ENCODE results near the gene TIFAB. TPM values are rescaled to one million over a fixed set of nuclear protein-coding genes. Genes with fewer than 3 reads are reported as not detected.

TIFAB gene
- total RNA-seq, 1 experiment from 2014 or later, result not detected

DNA sequence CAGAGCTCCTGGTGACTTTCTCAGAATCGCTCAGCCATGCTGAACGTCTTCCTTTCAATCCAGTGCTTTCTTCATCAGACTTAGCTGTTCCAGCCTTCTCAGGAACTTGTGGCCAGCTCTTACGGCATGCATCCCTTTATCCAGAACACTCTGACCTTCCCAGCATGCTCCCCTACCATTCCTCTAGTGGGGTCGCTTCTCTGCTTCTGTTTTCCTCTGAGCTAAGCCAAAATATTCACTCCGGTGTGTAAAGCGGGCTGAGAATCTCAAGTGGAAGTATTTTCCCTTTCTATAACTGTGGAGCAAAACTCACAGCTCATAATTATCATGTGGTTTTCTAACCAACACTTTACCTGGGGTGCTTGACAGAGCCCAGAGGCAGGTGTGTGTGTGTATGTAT, 11.2 kb downstream of the TIFAB start:
- H3K9me2 ChIP-seq (ENCODE audit: insufficient read depth), result no peaks in the 10 kb centered on the region
- BruUV-seq (replicated peaks), result no TSS peak
- H3K79me2 ChIP-seq (ENCODE audit: insufficient read depth, low read length), result no peaks in the 10 kb centered on the region
- intact Hi-C loops (cut with micrococcal nuclease), result no loop called here
- no peak overlapping the region for H3K27ac ChIP-seq (ENCODE audit: low read depth, low read length)
- H3K4me2 ChIP-seq (ENCODE audit: low read length), result no peak overlapping the region
- peaks cover 10 to 17% of the 10 kb centered on the region in 2 experiments; a peak in 3 of 4 replicates for H3K4me1 ChIP-seq (ENCODE audit: control insufficient read depth in 1 of 2, insufficient read depth in 2 of 2, low read length in 2 of 2)
- no peaks in the 10 kb centered on the region; the same call in 1 of the 2 replicates for H3K27me3 ChIP-seq (ENCODE audit: insufficient read depth, low read length)
- TF ChIP-seq JUND (IDR thresholded peaks at IDR 0.05) (no peak), POLR2AphosphoS5 (IDR thresholded peaks at IDR 0.05; ENCODE audit: low read depth, low read length) (no peak), SIN3A (IDR thresholded peaks at IDR 0.05; ENCODE audit: low read depth) (no peak), RAD21 (IDR thresholded peaks at IDR 0.05; ENCODE audit: low read depth) (no peak), SRF (IDR thresholded peaks at IDR 0.05; ENCODE audit: low read depth) (no peak)
- TF ChIP-seq, protein P1, sequence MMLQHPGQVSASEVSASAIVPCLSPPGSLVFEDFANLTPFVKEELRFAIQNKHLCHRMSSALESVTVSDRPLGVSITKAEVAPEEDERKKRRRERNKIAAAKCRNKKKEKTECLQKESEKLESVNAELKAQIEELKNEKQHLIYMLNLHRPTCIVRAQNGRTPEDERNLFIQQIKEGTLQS (IDR thresholded peaks at IDR 0.05), result no peak
- TF ChIP-seq, protein P2, sequence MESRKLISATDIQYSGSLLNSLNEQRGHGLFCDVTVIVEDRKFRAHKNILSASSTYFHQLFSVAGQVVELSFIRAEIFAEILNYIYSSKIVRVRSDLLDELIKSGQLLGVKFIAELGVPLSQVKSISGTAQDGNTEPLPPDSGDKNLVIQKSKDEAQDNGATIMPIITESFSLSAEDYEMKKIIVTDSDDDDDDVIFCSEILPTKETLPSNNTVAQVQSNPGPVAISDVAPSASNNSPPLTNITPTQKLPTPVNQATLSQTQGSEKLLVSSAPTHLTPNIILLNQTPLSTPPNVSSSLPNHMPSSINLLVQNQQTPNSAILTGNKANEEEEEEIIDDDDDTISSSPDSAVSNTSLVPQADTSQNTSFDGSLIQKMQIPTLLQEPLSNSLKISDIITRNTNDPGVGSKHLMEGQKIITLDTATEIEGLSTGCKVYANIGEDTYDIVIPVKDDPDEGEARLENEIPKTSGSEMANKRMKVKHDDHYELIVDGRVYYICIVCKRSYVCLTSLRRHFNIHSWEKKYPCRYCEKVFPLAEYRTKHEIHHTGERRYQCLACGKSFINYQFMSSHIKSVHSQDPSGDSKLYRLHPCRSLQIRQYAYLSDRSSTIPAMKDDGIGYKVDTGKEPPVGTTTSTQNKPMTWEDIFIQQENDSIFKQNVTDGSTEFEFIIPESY (IDR thresholded peaks at IDR 0.05; ENCODE audit: extremely low read depth, insufficient replicate concordance, low read length), result no peak
- ATAC-seq (no peak), DNase-seq (ENCODE audit: low read depth, low spot score) (no peak)
- no peak overlapping the region for H3K4me3 ChIP-seq (replicated peaks in 1 of 2; ENCODE audit: low read depth in 1 of 2, low read length in 2 of 2)
- ChIA-PET CTCF (interaction anchor here (2.2 kb wide), 1 partner anchor 17 kb away, joined by 7 read pairs; no protein-coding TSS in a partner anchor), POLR2A (no interaction called here), RAD21 (ENCODE audit: low non-redundant PET in 1 of 2, low total read pairs in 2 of 2, uncharacterized antibody in 2 of 2, unreplicated experiment in 2 of 2) (no interaction called here)
- H3K36me3 ChIP-seq (ENCODE audit: control insufficient read depth in 1 of 2, insufficient read depth in 2 of 2, low read length in 2 of 2), result no peaks in the 10 kb centered on the region
- H3K9ac ChIP-seq (ENCODE audit: low read length), result no peak overlapping the region
- H3K9me3 ChIP-seq (ENCODE audit: control insufficient read depth in 1 of 2, insufficient read depth in 1 of 2, low read depth in 1 of 2, low read length in 2 of 2), result no peaks in the 10 kb centered on the region
- H2AFZ ChIP-seq (ENCODE audit: low read depth, low read length, poor library complexity, severe bottlenecking), result no peak overlapping the region
- H4K20me1 ChIP-seq (ENCODE audit: insufficient read depth), result no peaks in the 10 kb centered on the region

Measured in HCT116 (cell line).